PC-9 (cell line): Measurements from ENCODE around the gene EPB41. TPM values are rescaled to one million over a fixed set of nuclear protein-coding genes. Genes with fewer than 3 reads are reported as not detected.

Experiments used
- BruUV-seq: library from RNA; stranded (reverse); fragments of 400-500 nt; replicated peaks from 2 replicates; lab custom pipeline; 2021; lab: Mats Ljungman, UMichigan
- CTCF ChIA-PET: fragments of 300-600 bp; sonication (Branson Sonifier 250); formaldehyde crosslinking; loops from one replicate; lab custom pipeline; 2022; ENCODE audit warnings: antibody characterized with exemption; lab: Charles Lee
- POLR2A ChIA-PET: fragments of 300-600 bp; sonication (Branson Sonifier 250); formaldehyde crosslinking; loops from one replicate; lab custom pipeline; 2022; ENCODE audit warnings: antibody characterized with exemption; ENCODE audit not compliant: unreplicated experiment; lab: Charles Lee
- DNase-seq, 2 experiments: peaks; one replicate each; pipeline versions ENCODE4 v3.0.0 to v3.0.0-alpha.2; 2015 to 2022; ENCODE audit warnings: mixed read lengths in 1 of 2
- H2AFZ ChIP-seq: fragments of 200-600 bp; sonication (generic); 2 replicates; pipeline ENCODE4 v1.8.1; 2017; ENCODE audit warnings: antibody characterized with exemption
- H3F3A ChIP-seq: fragments of 200-600 bp; sonication (generic); 2 replicates; pipeline ENCODE4 v1.8.1; 2017; ENCODE audit warnings: antibody characterized with exemption, mild to moderate bottlenecking, low read depth; ENCODE audit not compliant: insufficient read depth
- H3K27ac ChIP-seq: fragments of 200-600 bp; sonication (generic); 2 replicates; pipeline ENCODE4 v1.6.1; 2016; ENCODE audit warnings: mixed run types
- H3K27me3 ChIP-seq: fragments of 200-600 bp; sonication (generic); 2 replicates; pipeline ENCODE4 v1.6.1; 2016; ENCODE audit warnings: low read depth, mixed run types; ENCODE audit not compliant: insufficient read depth
- H3K36me3 ChIP-seq: fragments of 200-600 bp; sonication (generic); 2 replicates; pipeline ENCODE4 v1.6.1; 2016; ENCODE audit warnings: low read depth, mixed run types
- H3K4me1 ChIP-seq: fragments of 200-600 bp; sonication (generic); replicated peaks from 2 replicates; pipeline ENCODE4 v1.6.1; 2016; ENCODE audit warnings: mixed run types; ENCODE audit not compliant: insufficient read depth
- H3K4me2 ChIP-seq: fragments of 200-600 bp; sonication (generic); 2 replicates; pipeline ENCODE4 v1.6.1; 2017; ENCODE audit warnings: mixed run types
- H3K4me3 ChIP-seq: fragments of 200-600 bp; sonication (generic); 2 replicates; pipeline ENCODE4 v1.6.1; 2016; ENCODE audit warnings: mixed run types
- H3K79me2 ChIP-seq: fragments of 200-600 bp; sonication (generic); 2 replicates; pipeline ENCODE4 v1.6.1; 2017; ENCODE audit warnings: low read depth, mixed run types
- H3K9me2 ChIP-seq: fragments of 200-600 bp; sonication (generic); 2 replicates; pipeline ENCODE4 v1.8.1; 2017; ENCODE audit warnings: mild to moderate bottlenecking; ENCODE audit not compliant: insufficient read depth
- H3K9me3 ChIP-seq: fragments of 200-600 bp; sonication (generic); 2 replicates; pipeline ENCODE4 v1.8.1; 2016; ENCODE audit warnings: low read depth; ENCODE audit not compliant: insufficient read depth
- H4K20me1 ChIP-seq: fragments of 200-600 bp; sonication (generic); 2 replicates; pipeline ENCODE4 v1.8.1; 2017; ENCODE audit not compliant: insufficient read depth
- EZH2 ChIP-seq: fragments of 200-600 bp; sonication (generic); IDR thresholded peaks from 2 replicates; pipeline ENCODE4 v1.8.0; 2017; ENCODE audit warnings: antibody characterized with exemption, low read depth
- intact Hi-C: fragments of 100-400 bp; cut with micrococcal nuclease; formaldehyde crosslinking; loops from one replicate; pipeline ENCODE4 v1.10.0; 2022; ENCODE audit not compliant: unreplicated experiment
- total RNA-seq: library from RNA; stranded (reverse); gene quantifications from 2 replicates; pipeline ENCODE4 v1.2.3, GENCODE V29; 2021
- TF ChIP-seq, protein P1 (sequence below): fragments of 200-600 bp; sonication (generic); conservative IDR thresholded peaks from 2 replicates; pipeline ENCODE4 v1.6.1; 2017; ENCODE audit warnings: mixed run types, antibody characterized with exemption, mild to moderate bottlenecking, moderate library complexity

EPB41 gene
- total RNA-seq, 1 experiment from 2014 or later: 42.2 TPM

DNA sequence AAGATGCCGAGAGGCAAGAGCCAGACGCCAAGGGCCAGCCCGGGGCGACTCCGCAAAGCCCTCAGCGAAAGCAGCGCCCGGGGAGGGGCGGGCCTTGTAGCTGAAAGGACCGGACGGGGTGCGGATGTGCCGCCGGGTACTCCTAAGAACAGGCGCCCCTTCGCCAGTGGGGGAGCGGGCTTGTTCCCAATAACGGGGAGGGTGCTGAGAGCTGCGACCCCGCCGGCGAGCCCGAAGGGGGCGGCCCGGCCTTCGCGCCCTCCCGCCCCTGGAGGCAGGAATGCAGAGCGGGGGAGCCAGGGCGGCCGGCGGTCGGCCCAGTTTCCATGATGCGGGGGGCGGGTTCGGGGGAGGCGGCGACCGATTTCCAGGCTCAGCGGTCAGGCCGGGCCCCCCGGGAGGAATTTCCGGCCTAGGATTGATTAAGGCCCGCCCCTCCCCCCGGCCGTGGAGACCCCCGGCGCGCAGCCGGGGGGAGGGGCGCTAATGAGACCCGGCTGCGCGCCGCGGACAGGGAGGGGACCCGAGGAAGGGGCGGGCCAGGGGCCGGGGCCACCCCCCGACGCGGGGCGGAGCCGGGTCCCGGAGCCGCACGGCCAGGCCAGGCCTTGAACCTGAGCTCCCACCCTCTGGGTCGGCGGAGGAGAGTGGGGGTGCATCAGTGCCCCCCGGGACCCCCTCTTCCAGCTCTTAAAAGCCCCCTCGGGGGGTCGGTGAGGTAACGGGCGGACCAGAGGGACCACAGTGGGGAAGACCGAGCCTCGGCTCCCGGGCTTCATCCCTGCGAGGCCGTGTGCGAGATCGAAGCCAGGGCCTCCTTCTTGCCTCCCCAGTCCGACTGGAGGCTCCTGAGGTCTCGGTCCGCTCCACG lies 210.2 kb downstream of the EPB41 start:
- H3K27me3 ChIP-seq: 0 out of 2 replicates have a peak, but pooled peaks cover 3% of the 10 kb centered on the region
- ChIA-PET POLR2A (interaction anchor here (0.5 to 0.7 kb wide), 4 partner anchors 18 to 1932 kb away, joined by 3 to 35 read pairs (median 4); partner anchors contain the start of genes GMEB1 and YTHDF2), CTCF (interaction anchor here (0.5 to 1.1 kb wide), 2 partner anchors 9 to 32 kb away, joined by 3 to 10 read pairs; no protein-coding TSS in a partner anchor)
- no peak overlapping the region for H3K27ac ChIP-seq
- peak overlapping the region; percentile 88 for H3K4me2 ChIP-seq
- H3K4me3 ChIP-seq: peak overlapping the region; percentile 53
- no peaks in the 10 kb centered on the region for H3K36me3 ChIP-seq
- intact Hi-C loops: no loop called here
- H3K9me2 ChIP-seq: no peaks in the 10 kb centered on the region
- H3K9me3 ChIP-seq: no peaks in the 10 kb centered on the region
- H4K20me1 ChIP-seq: no peaks in the 10 kb centered on the region
- no peak for TF ChIP-seq EZH2
- TF ChIP-seq, protein P1, sequence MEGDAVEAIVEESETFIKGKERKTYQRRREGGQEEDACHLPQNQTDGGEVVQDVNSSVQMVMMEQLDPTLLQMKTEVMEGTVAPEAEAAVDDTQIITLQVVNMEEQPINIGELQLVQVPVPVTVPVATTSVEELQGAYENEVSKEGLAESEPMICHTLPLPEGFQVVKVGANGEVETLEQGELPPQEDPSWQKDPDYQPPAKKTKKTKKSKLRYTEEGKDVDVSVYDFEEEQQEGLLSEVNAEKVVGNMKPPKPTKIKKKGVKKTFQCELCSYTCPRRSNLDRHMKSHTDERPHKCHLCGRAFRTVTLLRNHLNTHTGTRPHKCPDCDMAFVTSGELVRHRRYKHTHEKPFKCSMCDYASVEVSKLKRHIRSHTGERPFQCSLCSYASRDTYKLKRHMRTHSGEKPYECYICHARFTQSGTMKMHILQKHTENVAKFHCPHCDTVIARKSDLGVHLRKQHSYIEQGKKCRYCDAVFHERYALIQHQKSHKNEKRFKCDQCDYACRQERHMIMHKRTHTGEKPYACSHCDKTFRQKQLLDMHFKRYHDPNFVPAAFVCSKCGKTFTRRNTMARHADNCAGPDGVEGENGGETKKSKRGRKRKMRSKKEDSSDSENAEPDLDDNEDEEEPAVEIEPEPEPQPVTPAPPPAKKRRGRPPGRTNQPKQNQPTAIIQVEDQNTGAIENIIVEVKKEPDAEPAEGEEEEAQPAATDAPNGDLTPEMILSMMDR: peak; percentile 58
- peak in 1 of 2 experiments; percentile 70 for DNase-seq
- no peaks in the 10 kb centered on the region for H3K79me2 ChIP-seq
- H2AFZ ChIP-seq: peak overlapping the region; percentile 80
- no peaks in the 10 kb centered on the region for H3K4me1 ChIP-seq
- BruUV-seq: no TSS peak
- no peaks in the 10 kb centered on the region for H3F3A ChIP-seq

- H2AFZ ChIP-seq: no peak overlapping the region
- H3K4me1 ChIP-seq: no peaks in the 10 kb centered on the region
- DNase-seq: no peak
- TSS peak; percentile 35 for BruUV-seq
- H3K27me3 ChIP-seq: 0 out of 2 replicates have a peak, but pooled peaks cover 3% of the 10 kb centered on the region
- no peaks in the 10 kb centered on the region for H3K9me3 ChIP-seq
- H4K20me1 ChIP-seq: no peaks in the 10 kb centered on the region
- peak overlapping the region; percentile 88; the same call in 1 of the 2 replicates for H3K4me2 ChIP-seq
- no peak overlapping the region for H3K27ac ChIP-seq
- H3K36me3 ChIP-seq: no peaks in the 10 kb centered on the region
- no peaks in the 10 kb centered on the region for H3F3A ChIP-seq
- ChIA-PET POLR2A (interaction anchor here (0.5 to 0.6 kb wide), 3 partner anchors 19 to 1932 kb away, joined by 3 to 35 read pairs (median 3); partner anchors contain the start of gene GMEB1), CTCF (interaction anchor here (0.5 kb wide), 1 partner anchor 33 kb away, joined by 10 read pairs; no protein-coding TSS in a partner anchor)
- no peaks in the 10 kb centered on the region for H3K79me2 ChIP-seq
- H3K4me3 ChIP-seq: no peak overlapping the region
- H3K9me2 ChIP-seq: no peaks in the 10 kb centered on the region
- intact Hi-C loops: no loop called here
- TF ChIP-seq, protein P1: no peak
- TF ChIP-seq EZH2: no peak
These were observed 210.9 kb downstream of the EPB41 start for GRCh38 chr1:29125237-29125641.

- no TSS peak for BruUV-seq
- H3K79me2 ChIP-seq: no peaks in the 10 kb centered on the region
- H3F3A ChIP-seq: no peaks in the 10 kb centered on the region
- no peaks in the 10 kb centered on the region for H3K36me3 ChIP-seq
- H3K9me2 ChIP-seq: no peaks in the 10 kb centered on the region
- H4K20me1 ChIP-seq: no peaks in the 10 kb centered on the region
- 0 out of 2 replicates have a peak, but pooled peaks cover 3% of the 10 kb centered on the region for H3K27me3 ChIP-seq
- no peaks in the 10 kb centered on the region for H3K4me1 ChIP-seq
- no peak overlapping the region for H3K27ac ChIP-seq
- ChIA-PET CTCF (no interaction called here), POLR2A (no interaction called here)
- intact Hi-C loops: no loop called here
- no peak overlapping the region for H2AFZ ChIP-seq
- H3K4me2 ChIP-seq: no peak overlapping the region
- H3K4me3 ChIP-seq: no peak overlapping the region
- no peak for DNase-seq
- TF ChIP-seq EZH2: no peak
- TF ChIP-seq, protein P1: no peak
- no peaks in the 10 kb centered on the region for H3K9me3 ChIP-seq
These were observed 211.4 kb downstream of the EPB41 start for GRCh38 chr1:29125788-29126187.
